Activated CD4-positive, alpha-beta T cell treated with anti-CD3 and anti-CD28 coated beads, Interleukin-2, amount 50 U/mL, for 48 hours (primary cell): ENCODE results near the gene FNDC10.

ENCODE experiments used
- DNase-seq, 2 experiments: peaks; one replicate each; pipeline ENCODE4 v3.0.0-alpha.2; 2020

Gene FNDC10

GRCh38 chr1:1627829-1628753 lies 28.2 kb upstream of the FNDC10 start:
- DNase-seq = no peak

- no peak for DNase-seq
Measured at GRCh38 chr1:1627261-1627828, 27.4 kb upstream of the FNDC10 start.

GRCh38 chr1:1626207-1627141 lies 26.5 kb upstream of the FNDC10 start:
- no peak for DNase-seq

- no peak for DNase-seq
Measured at GRCh38 chr1:1625824-1626206, 25.9 kb upstream of the FNDC10 start.

GRCh38 chr1:1625404-1625775 lies 25.5 kb upstream of the FNDC10 start:
- DNase-seq = no peak

GRCh38 chr1:1624443-1625403 lies 24.8 kb upstream of the FNDC10 start:
- no peak for DNase-seq

- no peak for DNase-seq
Measured at GRCh38 chr1:1623631-1624442, 23.9 kb upstream of the FNDC10 start.

GRCh38 chr1:1623181-1623630 lies 23.3 kb upstream of the FNDC10 start:
- no peak for DNase-seq

GRCh38 chr1:1622788-1623094 lies 22.8 kb upstream of the FNDC10 start:
- no peak for DNase-seq

- DNase-seq = no peak
Measured at GRCh38 chr1:1622010-1622787, 22.3 kb upstream of the FNDC10 start.

GRCh38 chr1:1621173-1622009 lies 21.5 kb upstream of the FNDC10 start:
- DNase-seq = no peak

GRCh38 chr1:1620433-1621139 lies 20.7 kb upstream of the FNDC10 start:
- no peak for DNase-seq

GRCh38 chr1:1619917-1620361 lies 20.0 kb upstream of the FNDC10 start:
- no peak for DNase-seq

- DNase-seq = no peak
Measured at GRCh38 chr1:1618396-1619068, 18.6 kb upstream of the FNDC10 start.

GRCh38 chr1:1617925-1618324 lies 18.0 kb upstream of the FNDC10 start:
- DNase-seq = no peak

- DNase-seq = no peak
Measured at GRCh38 chr1:1617516-1617915, 17.6 kb upstream of the FNDC10 start.

- no peak for DNase-seq
Measured at GRCh38 chr1:1616838-1617237, 16.9 kb upstream of the FNDC10 start.
